Panc1 (cell line): Measurements from ENCODE around the gene PRRT3.

Source experiments
- POLR2AphosphoS5 ChIP-seq: IDR thresholded peaks from 2 replicates; pipeline ENCODE4 v1.6.1; 2012; ENCODE audit warnings: mild to moderate bottlenecking, low read depth, low read length, moderate library complexity
- SIN3A ChIP-seq: IDR thresholded peaks from 2 replicates; pipeline ENCODE4 v1.6.1; 2012; ENCODE audit warnings: low read depth, mild to moderate bottlenecking, low read length, moderate library complexity, borderline replicate concordance; ENCODE audit not compliant: insufficient read depth
- TCF7L2 ChIP-seq: IDR thresholded peaks from 2 replicates; pipeline ENCODE4 v1.6.1; 2011; ENCODE audit warnings: mild to moderate bottlenecking, low read depth, low read length, inconsistent platforms
- TF ChIP-seq, protein P1 (sequence below): fragments of 450-650 bp; IDR thresholded peaks from 2 replicates; pipeline ENCODE4 v1.5.1; 2017; ENCODE audit warnings: mild to moderate bottlenecking
- TF ChIP-seq, protein P2 (sequence below), 2 experiments: IDR thresholded peaks; 2 replicates each; pipeline ENCODE4 v1.6.1; 2011 to 2012; ENCODE audit warnings: low read depth in 2 of 2, control low read depth in 1 of 2, low read length in 1 of 2, mild to moderate bottlenecking in 1 of 2, moderate library complexity in 1 of 2; ENCODE audit not compliant: insufficient read depth in 1 of 2

- TF ChIP-seq POLR2AphosphoS5: no peak
- no peak for TF ChIP-seq TCF7L2
- TF ChIP-seq, protein P1, sequence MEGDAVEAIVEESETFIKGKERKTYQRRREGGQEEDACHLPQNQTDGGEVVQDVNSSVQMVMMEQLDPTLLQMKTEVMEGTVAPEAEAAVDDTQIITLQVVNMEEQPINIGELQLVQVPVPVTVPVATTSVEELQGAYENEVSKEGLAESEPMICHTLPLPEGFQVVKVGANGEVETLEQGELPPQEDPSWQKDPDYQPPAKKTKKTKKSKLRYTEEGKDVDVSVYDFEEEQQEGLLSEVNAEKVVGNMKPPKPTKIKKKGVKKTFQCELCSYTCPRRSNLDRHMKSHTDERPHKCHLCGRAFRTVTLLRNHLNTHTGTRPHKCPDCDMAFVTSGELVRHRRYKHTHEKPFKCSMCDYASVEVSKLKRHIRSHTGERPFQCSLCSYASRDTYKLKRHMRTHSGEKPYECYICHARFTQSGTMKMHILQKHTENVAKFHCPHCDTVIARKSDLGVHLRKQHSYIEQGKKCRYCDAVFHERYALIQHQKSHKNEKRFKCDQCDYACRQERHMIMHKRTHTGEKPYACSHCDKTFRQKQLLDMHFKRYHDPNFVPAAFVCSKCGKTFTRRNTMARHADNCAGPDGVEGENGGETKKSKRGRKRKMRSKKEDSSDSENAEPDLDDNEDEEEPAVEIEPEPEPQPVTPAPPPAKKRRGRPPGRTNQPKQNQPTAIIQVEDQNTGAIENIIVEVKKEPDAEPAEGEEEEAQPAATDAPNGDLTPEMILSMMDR: no peak
- TF ChIP-seq, protein P2, sequence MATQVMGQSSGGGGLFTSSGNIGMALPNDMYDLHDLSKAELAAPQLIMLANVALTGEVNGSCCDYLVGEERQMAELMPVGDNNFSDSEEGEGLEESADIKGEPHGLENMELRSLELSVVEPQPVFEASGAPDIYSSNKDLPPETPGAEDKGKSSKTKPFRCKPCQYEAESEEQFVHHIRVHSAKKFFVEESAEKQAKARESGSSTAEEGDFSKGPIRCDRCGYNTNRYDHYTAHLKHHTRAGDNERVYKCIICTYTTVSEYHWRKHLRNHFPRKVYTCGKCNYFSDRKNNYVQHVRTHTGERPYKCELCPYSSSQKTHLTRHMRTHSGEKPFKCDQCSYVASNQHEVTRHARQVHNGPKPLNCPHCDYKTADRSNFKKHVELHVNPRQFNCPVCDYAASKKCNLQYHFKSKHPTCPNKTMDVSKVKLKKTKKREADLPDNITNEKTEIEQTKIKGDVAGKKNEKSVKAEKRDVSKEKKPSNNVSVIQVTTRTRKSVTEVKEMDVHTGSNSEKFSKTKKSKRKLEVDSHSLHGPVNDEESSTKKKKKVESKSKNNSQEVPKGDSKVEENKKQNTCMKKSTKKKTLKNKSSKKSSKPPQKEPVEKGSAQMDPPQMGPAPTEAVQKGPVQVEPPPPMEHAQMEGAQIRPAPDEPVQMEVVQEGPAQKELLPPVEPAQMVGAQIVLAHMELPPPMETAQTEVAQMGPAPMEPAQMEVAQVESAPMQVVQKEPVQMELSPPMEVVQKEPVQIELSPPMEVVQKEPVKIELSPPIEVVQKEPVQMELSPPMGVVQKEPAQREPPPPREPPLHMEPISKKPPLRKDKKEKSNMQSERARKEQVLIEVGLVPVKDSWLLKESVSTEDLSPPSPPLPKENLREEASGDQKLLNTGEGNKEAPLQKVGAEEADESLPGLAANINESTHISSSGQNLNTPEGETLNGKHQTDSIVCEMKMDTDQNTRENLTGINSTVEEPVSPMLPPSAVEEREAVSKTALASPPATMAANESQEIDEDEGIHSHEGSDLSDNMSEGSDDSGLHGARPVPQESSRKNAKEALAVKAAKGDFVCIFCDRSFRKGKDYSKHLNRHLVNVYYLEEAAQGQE (IDR thresholded peaks at IDR 0.05; ENCODE audit: insufficient read depth in 1 of 2, low read depth in 2 of 2, low read length in 1 of 2): no peak
- TF ChIP-seq SIN3A: no peak
These were observed 37.5 kb downstream of the PRRT3 start for GRCh38 chr3:9914559-9915253.
